H1 (cell line): ENCODE results near the gene SCGB2A2. TPM values are rescaled to one million over a fixed set of nuclear protein-coding genes. Genes with fewer than 3 reads are reported as not detected.

ENCODE experiments used
- CTCF ChIA-PET: fragments of 300-600 bp; sonication (Branson Sonifier 250); formaldehyde crosslinking; loops from one replicate; lab custom pipeline; 2021; ENCODE audit not compliant: partially characterized antibody; lab: Charles Lee
- POLR2A ChIA-PET: fragments of 300-600 bp; sonication (Branson Sonifier 250); formaldehyde crosslinking; loops from one replicate; lab custom pipeline; 2021; ENCODE audit warnings: inconsistent platforms; ENCODE audit not compliant: partially characterized antibody; lab: Charles Lee
- DNase-seq, 2 experiments: peaks; one replicate each; pipeline versions ENCODE4 v3.0.0 to v3.0.0-alpha.2; 2010 to 2022; ENCODE audit warnings: low spot score in 2 of 2, low read depth in 1 of 2, mixed read lengths in 1 of 2
- FAIRE-seq: peaks from 2 replicates; lab custom pipeline; 2011; peaks lifted over from hg19 to GRCh38; lab: Jason Lieb, UNC
- H2AFZ ChIP-seq: 2 replicates; pipeline ENCODE4 v1.8.1; 2012; ENCODE audit warnings: low read length, inconsistent platforms
- H2AK5ac ChIP-seq: 2 replicates; pipeline ENCODE4 v1.6.1; 2013; ENCODE audit warnings: low read depth, low read length
- H2BK120ac ChIP-seq: replicated peaks from 2 replicates; pipeline ENCODE3; 2013; ENCODE audit warnings: low read depth, low read length, inconsistent platforms
- H2BK12ac ChIP-seq: 2 replicates; pipeline ENCODE4 v1.6.1; 2013; ENCODE audit warnings: low read depth, low read length
- H2BK15ac ChIP-seq: 2 replicates; pipeline ENCODE4 v1.6.1; 2013; ENCODE audit warnings: low read length
- H2BK20ac ChIP-seq: 2 replicates; pipeline ENCODE4 v1.6.1; 2013; ENCODE audit warnings: low read length
- H2BK5ac ChIP-seq: 2 replicates; pipeline ENCODE4 v1.6.1; 2013; ENCODE audit warnings: low read depth, low read length
- H3K14ac ChIP-seq: 2 replicates; pipeline ENCODE4 v1.6.1; 2013; ENCODE audit warnings: inconsistent platforms; ENCODE audit not compliant: insufficient read length
- H3K18ac ChIP-seq: 2 replicates; pipeline ENCODE4 v1.6.1; 2013; ENCODE audit warnings: low read length; ENCODE audit errors: extremely low read depth
- H3K23ac ChIP-seq: 2 replicates; pipeline ENCODE4 v1.6.1; 2013; ENCODE audit warnings: inconsistent platforms; ENCODE audit not compliant: insufficient read length
- H3K23me2 ChIP-seq: 2 replicates; pipeline ENCODE4 v1.6.1; 2013; ENCODE audit warnings: low read depth, low read length
- H3K27ac ChIP-seq: 2 replicates; pipeline ENCODE4 v1.6.1; 2011; ENCODE audit warnings: low read depth, low read length, inconsistent platforms
- H3K27me3 ChIP-seq, 4 experiments: replicated peaks in 1 of 4; 1 replicate in 1 of 4; 2 replicates in 3 of 4; pipeline versions ENCODE4 v1.6.1 to v1.8.1; 2011 to 2013; ENCODE audit warnings: low read length in 3 of 4, mild to moderate bottlenecking in 3 of 4, inconsistent platforms in 2 of 4, mixed read lengths in 2 of 4, moderate library complexity in 1 of 4; ENCODE audit not compliant: control insufficient read depth in 3 of 4, insufficient read depth in 3 of 4; ENCODE audit errors: extremely low read depth in 1 of 4
- H3K36me3 ChIP-seq, 4 experiments: 2 replicates each; pipeline versions ENCODE4 v1.6.1 to v1.8.1; 2011 to 2013; ENCODE audit warnings: mild to moderate bottlenecking in 4 of 4, low read length in 3 of 4, moderate library complexity in 2 of 4, control low read depth in 1 of 4, inconsistent platforms in 1 of 4; ENCODE audit not compliant: insufficient read depth in 4 of 4, control insufficient read depth in 2 of 4
- H3K4ac ChIP-seq: replicated peaks from 2 replicates; pipeline ENCODE3; 2013; ENCODE audit warnings: low read length, low read depth, mixed read lengths, inconsistent platforms; ENCODE audit not compliant: insufficient read length
- H3K4me1 ChIP-seq, 4 experiments: replicated peaks in 1 of 4; 1 replicate in 1 of 4; 2 replicates in 3 of 4; pipeline versions ENCODE4 v1.6.1 to v1.8.1; 2011 to 2013; ENCODE audit warnings: low read length in 3 of 4, inconsistent platforms in 2 of 4, mixed read lengths in 1 of 4; ENCODE audit not compliant: insufficient read depth in 4 of 4, control insufficient read depth in 3 of 4
- H3K4me2 ChIP-seq, 2 experiments: 2 replicates each; pipeline versions ENCODE4 v1.6.1 to v1.8.1; 2011 to 2013; ENCODE audit warnings: low read depth in 2 of 2, low read length in 2 of 2, control low read depth in 1 of 2, inconsistent platforms in 1 of 2, mild to moderate bottlenecking in 1 of 2; ENCODE audit not compliant: insufficient read depth in 1 of 2
- H3K4me3 ChIP-seq, 4 experiments: fragments of 200-600, 300-600 bp in 1 of 4; sonication (generic), shearing (Covaris generic), sonication (Bioruptor Twin) in 1 of 4; 2 replicates each; pipeline versions ENCODE4 v1.5.1 to v1.8.1; 2011 to 2016; ENCODE audit warnings: low read length in 4 of 4, low read depth in 3 of 4, control low read depth in 2 of 4, inconsistent platforms in 2 of 4, mild to moderate bottlenecking in 2 of 4, mixed read lengths in 1 of 4, moderate library complexity in 1 of 4; ENCODE audit not compliant: insufficient read depth in 2 of 4; ENCODE audit errors: extremely low read depth in 1 of 4
- H3K56ac ChIP-seq: replicated peaks from 2 replicates; pipeline ENCODE3; 2013; ENCODE audit warnings: low read depth, mild to moderate bottlenecking, mixed read lengths, low read length, inconsistent platforms; ENCODE audit not compliant: insufficient read length
- H3K79me1 ChIP-seq: 2 replicates; pipeline ENCODE4 v1.6.1; 2013; ENCODE audit warnings: low read depth, low read length, control low read depth
- H3K79me2 ChIP-seq, 2 experiments: 2 replicates each; pipeline versions ENCODE4 v1.6.1 to v1.8.1; 2012 to 2013; ENCODE audit warnings: low read length in 2 of 2, mild to moderate bottlenecking in 2 of 2, inconsistent platforms in 1 of 2; ENCODE audit not compliant: insufficient read depth in 2 of 2, control insufficient read depth in 1 of 2
- H3K9ac ChIP-seq, 4 experiments: replicated peaks in 1 of 4; 1 replicate in 1 of 4; 2 replicates in 3 of 4; pipeline versions ENCODE4 v1.6.1 to v1.8.1; 2011 to 2013; ENCODE audit warnings: low read depth in 3 of 4, low read length in 3 of 4, control low read depth in 2 of 4, mild to moderate bottlenecking in 2 of 4, moderate library complexity in 2 of 4, inconsistent platforms in 1 of 4; ENCODE audit errors: extremely low read depth in 1 of 4
- H3K9me3 ChIP-seq, 2 experiments: 2 replicates each; pipeline versions ENCODE4 v1.6.1 to v1.8.1; 2012 to 2013; ENCODE audit warnings: mild to moderate bottlenecking in 2 of 2, moderate library complexity in 2 of 2, control low read depth in 1 of 2, inconsistent platforms in 1 of 2, low read depth in 1 of 2, low read length in 1 of 2, mixed read lengths in 1 of 2; ENCODE audit not compliant: insufficient read depth in 2 of 2
- H4K20me1 ChIP-seq, 2 experiments: replicated peaks in 1 of 2; 2 replicates each; pipeline versions ENCODE3 to v1.8.1; 2011 to 2013; ENCODE audit warnings: inconsistent platforms in 2 of 2, low read length in 2 of 2, mild to moderate bottlenecking in 1 of 2; ENCODE audit not compliant: insufficient read depth in 2 of 2, control insufficient read depth in 1 of 2
- H4K5ac ChIP-seq: 2 replicates; pipeline ENCODE4 v1.6.1; 2013; ENCODE audit warnings: low read length, low read depth, mixed read lengths, inconsistent platforms; ENCODE audit not compliant: insufficient read length
- H4K8ac ChIP-seq: 2 replicates; pipeline ENCODE4 v1.8.0; 2013; ENCODE audit warnings: mild to moderate bottlenecking, moderate library complexity, low read length, inconsistent platforms; ENCODE audit not compliant: insufficient read depth; ENCODE audit errors: extremely low read depth
- H4K91ac ChIP-seq: replicated peaks from 2 replicates; pipeline ENCODE3; 2013; ENCODE audit warnings: low read length, mixed read lengths, inconsistent platforms; ENCODE audit not compliant: insufficient read length
- BRCA1 ChIP-seq: IDR thresholded peaks from 2 replicates; pipeline ENCODE4 v1.6.1; 2012; ENCODE audit warnings: low read depth, low read length, improper control_type of control experiment
- CBX8 ChIP-seq: fragments of 300-800, 300-1000 bp; sonication (generic); IDR thresholded peaks from 2 replicates; pipeline ENCODE4 v1.7.1; 2016; ENCODE audit warnings: low read depth, low read length, borderline replicate concordance
- JUND ChIP-seq: IDR thresholded peaks from 2 replicates; pipeline ENCODE4 v1.6.1; 2011; ENCODE audit warnings: mild to moderate bottlenecking, improper control_type of control experiment, low read length
- NANOG ChIP-seq: IDR thresholded peaks from 2 replicates; pipeline ENCODE4 v1.6.1; 2011; ENCODE audit warnings: low read length, low read depth, mild to moderate bottlenecking, inconsistent platforms; ENCODE audit not compliant: insufficient read depth, poor library complexity, severe bottlenecking
- RBBP5 ChIP-seq: IDR thresholded peaks from 2 replicates; pipeline ENCODE4 v1.7.1; 2012; ENCODE audit warnings: low read depth, mild to moderate bottlenecking, inconsistent platforms, low read length, moderate library complexity, borderline replicate concordance
- SP4 ChIP-seq: IDR thresholded peaks from 2 replicates; pipeline ENCODE4 v1.6.1; 2012; ENCODE audit warnings: low read length, inconsistent platforms
- TAF1 ChIP-seq: IDR thresholded peaks from 2 replicates; pipeline ENCODE4 v1.6.1; 2011; ENCODE audit warnings: mild to moderate bottlenecking, low read depth, low read length
- YY1 ChIP-seq: IDR thresholded peaks from 2 replicates; pipeline ENCODE4 v1.6.1; 2011; ENCODE audit warnings: low read depth, mild to moderate bottlenecking, low read length
- polyA plus RNA-seq, 7 experiments: library from polyadenylated mRNA; depleted of rRNA in 3 of 7; stranded (reverse) in 5 of 7; unstranded in 2 of 7; fragments of >200 nt in 5 of 7; fragments of 200-250 nt in 2 of 7; gene quantifications; 1 replicate in 5 of 7; 2 replicates in 1 of 7; 4 replicates in 1 of 7; pipeline versions ENCODE4 v1.2.1 to v1.2.3, GENCODE V29; 2011 to 2013; ENCODE audit warnings: missing spikeins in 2 of 7, mixed read lengths in 2 of 7
- total RNA-seq: library from RNA; stranded (reverse); fragmentation: NEBNext Ultra II Directional; extraction: Animal tissue kit (Norgen Biotek cat#: 25700); gene quantifications from 2 replicates; pipeline ENCODE4 v1.2.1, GENCODE V29; 2021

SCGB2A2 gene
- total and polyA plus RNA-seq, 2 of the 8 experiments (the other 6 are each of a cell fraction or from before 2014, with no cell fraction given): not detected

DNA sequence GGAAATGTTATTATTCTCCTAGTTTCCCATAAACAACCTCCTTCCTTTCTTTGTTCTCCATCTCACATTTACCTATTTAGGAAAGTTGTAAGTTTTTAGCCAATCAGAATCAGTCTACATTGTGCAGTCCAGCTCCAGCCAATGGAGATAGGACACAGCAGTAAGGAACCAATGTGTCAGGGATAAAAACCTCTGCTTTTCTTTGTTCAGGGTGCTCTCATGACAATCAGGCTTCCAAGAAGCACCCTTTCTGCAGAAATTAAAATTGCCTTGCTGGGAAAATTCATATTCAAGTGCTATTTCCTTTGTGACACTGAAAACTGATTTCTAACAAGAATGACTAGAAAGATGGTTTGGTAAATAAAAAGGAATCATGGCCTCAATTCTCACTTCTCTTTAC lies 46.9 kb upstream of the SCGB2A2 start:
- H2AFZ ChIP-seq: no peak overlapping the region
- no peak for FAIRE-seq

More for the DNA sequence above, 46.9 kb upstream of the SCGB2A2 start:
- no peak overlapping the region for H4K8ac ChIP-seq
- ChIA-PET CTCF (interaction anchor here (0.7 to 1.7 kb wide), 6 partner anchors 16 to 105 kb away, joined by 3 to 6 read pairs (median 4); no protein-coding TSS in a partner anchor), POLR2A (no interaction called here)
- no peak overlapping the region for H4K5ac ChIP-seq
- peaks cover 0 to 3% (median 0%) of the 10 kb centered on the region in 4 experiments; a peak in 1 of 7 replicates for H3K4me1 ChIP-seq
- TF ChIP-seq YY1 (no peak), RBBP5 (no peak), NANOG (no peak), TAF1 (no peak), BRCA1 (no peak), CBX8 (no peak), SP4 (no peak), JUND (no peak)
- no peaks in the 10 kb centered on the region for H3K27me3 ChIP-seq
- H3K56ac ChIP-seq: no peak overlapping the region
- no peaks in the 10 kb centered on the region for H3K79me1 ChIP-seq
- no peak overlapping the region for H2BK12ac ChIP-seq
- no peak overlapping the region for H2BK15ac ChIP-seq
- no peak overlapping the region for H2BK120ac ChIP-seq
- H3K27ac ChIP-seq: no peak overlapping the region
- H3K4ac ChIP-seq: no peak overlapping the region
- H2BK5ac ChIP-seq: no peak overlapping the region
- H2BK20ac ChIP-seq: no peak overlapping the region
- no peak overlapping the region for H3K4me2 ChIP-seq
- no peaks in the 10 kb centered on the region for H3K23me2 ChIP-seq
- no peak overlapping the region for H3K4me3 ChIP-seq
- H3K23ac ChIP-seq: no peak overlapping the region
- no peaks in the 10 kb centered on the region for H4K20me1 ChIP-seq
- H3K79me2 ChIP-seq: no peaks in the 10 kb centered on the region
- H3K9ac ChIP-seq: no peak overlapping the region
- H2AK5ac ChIP-seq: no peak overlapping the region
- H3K14ac ChIP-seq: no peak overlapping the region
- H3K9me3 ChIP-seq: no peaks in the 10 kb centered on the region
- H3K36me3 ChIP-seq: no peaks in the 10 kb centered on the region
- DNase-seq: no peak
- no peak overlapping the region for H3K18ac ChIP-seq
- no peak overlapping the region for H4K91ac ChIP-seq
